ENCODE measurements around the gene PDE6G. TPM values are rescaled to one million over a fixed set of nuclear protein-coding genes. Genes with fewer than 3 reads are reported as not detected.
A peak's percentile ranks its signal among the peaks of the same experiment; 100 is the strongest.

The PDE6G gene
- total RNA-seq, 4 donors from 2014 or later = not detected

- Histone ChIP-seq H3K36me3 (peaks cover 0 to 61% (median 0%) of the 10 kb centered on the region in 3 donors), H3K27me3 (no peaks in the 10 kb centered on the region), H3K4me3 (peak overlapping the region in 3 of 4 donors; percentile 70 to 78 (median 77)), H3K9me3 (no peaks in the 10 kb centered on the region), H3K27ac (peak overlapping the region in 3 of 4 donors; percentile 55 to 95 (median 94)), H3K4me1 (peaks cover 8 to 33% (median 16%) of the 10 kb centered on the region in 4 donors)
- no peak for DNase-seq
- TF ChIP-seq POLR2A (IDR thresholded peaks at IDR 0.05) = no peak
- TF ChIP-seq, protein P1, sequence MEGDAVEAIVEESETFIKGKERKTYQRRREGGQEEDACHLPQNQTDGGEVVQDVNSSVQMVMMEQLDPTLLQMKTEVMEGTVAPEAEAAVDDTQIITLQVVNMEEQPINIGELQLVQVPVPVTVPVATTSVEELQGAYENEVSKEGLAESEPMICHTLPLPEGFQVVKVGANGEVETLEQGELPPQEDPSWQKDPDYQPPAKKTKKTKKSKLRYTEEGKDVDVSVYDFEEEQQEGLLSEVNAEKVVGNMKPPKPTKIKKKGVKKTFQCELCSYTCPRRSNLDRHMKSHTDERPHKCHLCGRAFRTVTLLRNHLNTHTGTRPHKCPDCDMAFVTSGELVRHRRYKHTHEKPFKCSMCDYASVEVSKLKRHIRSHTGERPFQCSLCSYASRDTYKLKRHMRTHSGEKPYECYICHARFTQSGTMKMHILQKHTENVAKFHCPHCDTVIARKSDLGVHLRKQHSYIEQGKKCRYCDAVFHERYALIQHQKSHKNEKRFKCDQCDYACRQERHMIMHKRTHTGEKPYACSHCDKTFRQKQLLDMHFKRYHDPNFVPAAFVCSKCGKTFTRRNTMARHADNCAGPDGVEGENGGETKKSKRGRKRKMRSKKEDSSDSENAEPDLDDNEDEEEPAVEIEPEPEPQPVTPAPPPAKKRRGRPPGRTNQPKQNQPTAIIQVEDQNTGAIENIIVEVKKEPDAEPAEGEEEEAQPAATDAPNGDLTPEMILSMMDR (IDR thresholded peaks at IDR 0.05) = peak in 1 of 6 experiments; percentile 14
Measured at GRCh38 chr17:81701288-81702071, 45.1 kb upstream of the PDE6G start.

DNA sequence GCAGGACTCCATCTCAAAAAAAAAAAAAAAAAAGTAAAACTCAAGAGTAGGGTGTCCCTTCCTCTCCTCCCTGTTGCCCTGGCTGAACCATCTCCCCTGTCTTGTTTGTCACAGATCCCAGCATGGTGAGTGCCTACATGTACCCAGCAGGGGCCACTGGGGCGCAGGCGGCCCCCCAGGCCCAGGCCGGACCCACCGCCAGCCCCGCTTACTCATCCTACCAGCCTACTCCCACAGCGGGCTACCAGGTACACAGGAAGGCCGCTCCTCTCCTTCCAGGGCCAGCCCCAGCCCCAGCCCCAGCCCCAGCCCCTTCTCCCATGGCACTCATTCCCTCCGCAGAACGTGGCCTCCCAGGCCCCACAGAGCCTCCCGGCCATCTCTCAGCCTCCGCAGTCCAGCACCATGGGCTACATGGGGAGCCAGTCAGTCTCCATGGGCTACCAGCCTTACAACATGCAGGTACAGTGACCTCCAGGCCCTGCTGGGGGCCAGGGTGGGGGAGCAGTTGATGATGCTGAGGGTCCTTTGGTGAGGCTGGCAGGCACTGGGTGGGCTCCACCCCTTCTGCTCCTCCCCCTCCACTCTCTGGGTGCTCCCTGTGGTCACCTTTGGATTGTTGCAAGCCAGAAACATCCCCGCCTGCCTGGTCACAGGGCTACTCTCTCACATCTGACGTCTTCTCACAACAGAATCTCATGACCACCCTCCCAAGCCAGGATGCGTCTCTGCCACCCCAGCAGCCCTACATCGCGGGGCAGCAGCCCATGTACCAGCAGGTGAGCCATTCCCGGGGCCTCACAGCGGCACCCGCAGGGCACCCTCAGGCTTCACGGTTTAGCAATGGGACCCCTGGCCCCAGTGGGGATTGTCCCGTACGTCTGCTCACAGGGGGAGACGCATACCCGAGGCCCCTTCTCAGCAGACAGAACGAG, 44.3 kb upstream of the PDE6G start:
- H3K27ac ChIP-seq = no peak overlapping the region
- H3K36me3 ChIP-seq = peaks cover 0 to 61% (median 0%) of the 10 kb centered on the region in 3 donors
- no peak for DNase-seq
- H3K4me3 ChIP-seq = no peak overlapping the region
- no peak for TF ChIP-seq POLR2A (IDR thresholded peaks at IDR 0.05)
- TF ChIP-seq, protein P1 (IDR thresholded peaks at IDR 0.05) = no peak
- no peaks in the 10 kb centered on the region for H3K27me3 ChIP-seq
- no peaks in the 10 kb centered on the region for H3K9me3 ChIP-seq
- H3K4me1 ChIP-seq = peaks cover 8 to 33% (median 16%) of the 10 kb centered on the region in 4 donors

- Histone ChIP-seq H3K4me1 (peaks cover 8 to 20% (median 11%) of the 10 kb centered on the region in 4 donors), H3K36me3 (peaks cover 0 to 89% (median 0%) of the 10 kb centered on the region in 3 donors), H3K9me3 (no peaks in the 10 kb centered on the region), H3K4me3 (no peak overlapping the region), H3K27me3 (no peaks in the 10 kb centered on the region), H3K27ac (no peak overlapping the region)
- DNase-seq = no peak
- no peak for TF ChIP-seq POLR2A (IDR thresholded peaks at IDR 0.05)
- TF ChIP-seq, protein P1 (IDR thresholded peaks at IDR 0.05) = no peak
Measured at GRCh38 chr17:81697261-81698044, 41.1 kb upstream of the PDE6G start.

GRCh38 chr17:81696218-81696941, 40.0 kb upstream of the PDE6G start:
- Histone ChIP-seq H3K4me3 (no peak overlapping the region), H3K27ac (no peak overlapping the region)

More at GRCh38 chr17:81696218-81696941, 40.0 kb upstream of the PDE6G start:
- Histone ChIP-seq H3K9me3 (no peaks in the 10 kb centered on the region), H3K36me3 (peaks cover 0 to 95% (median 0%) of the 10 kb centered on the region in 3 donors), H3K4me1 (peaks cover 0 to 10% (median under 1%) of the 10 kb centered on the region in 4 donors), H3K27me3 (no peaks in the 10 kb centered on the region)
- DNase-seq = no peak
- TF ChIP-seq POLR2A (IDR thresholded peaks at IDR 0.05) = no peak
- TF ChIP-seq, protein P1 (IDR thresholded peaks at IDR 0.05) = no peak
